GM19240 (cell line): ENCODE data around the gene LRRN4.
"Not testable (repeated sequence)": the region's sequence is repeated elsewhere in the genome, so short reads cannot be mapped to it uniquely, and the experiment has no call there.

ENCODE experiments used
- DNase-seq: peaks from one replicate; pipeline ENCODE4 v3.0.0; 2011; ENCODE audit warnings: low spot score; ENCODE audit not compliant: insufficient read length

LRRN4 gene

GRCh38 chr20:6032907-6033306, 21.0 kb downstream of the LRRN4 start:
- DNase-seq, result not testable (repeated sequence)

GRCh38 chr20:6030453-6031080, 23.3 kb downstream of the LRRN4 start:
- no peak for DNase-seq

- no peak for DNase-seq
Measured at GRCh38 chr20:6029538-6029937, 24.3 kb downstream of the LRRN4 start.

GRCh38 chr20:6028818-6029217, 25.0 kb downstream of the LRRN4 start:
- DNase-seq, result no peak

GRCh38 chr20:6026051-6026450, 27.8 kb downstream of the LRRN4 start:
- DNase-seq, result no peak

- no peak for DNase-seq
Measured at GRCh38 chr20:6024768-6025167, 29.1 kb downstream of the LRRN4 start.

GRCh38 chr20:6017880-6018279, 36.0 kb downstream of the LRRN4 start:
- DNase-seq, result no peak

GRCh38 chr20:6017467-6017866, 36.4 kb downstream of the LRRN4 start:
- no peak for DNase-seq

- no peak for DNase-seq
Measured at GRCh38 chr20:6014957-6015356, 38.9 kb downstream of the LRRN4 start.

GRCh38 chr20:6014017-6014416, 39.8 kb downstream of the LRRN4 start:
- no peak for DNase-seq

- no peak for DNase-seq
Measured at GRCh38 chr20:6012179-6012578, 41.7 kb downstream of the LRRN4 start.

GRCh38 chr20:6008254-6008653, 45.6 kb downstream of the LRRN4 start:
- DNase-seq, result no peak

- DNase-seq, result no peak
Measured at GRCh38 chr20:6007529-6008103, 46.2 kb downstream of the LRRN4 start.

GRCh38 chr20:6007094-6007528, 46.7 kb downstream of the LRRN4 start:
- DNase-seq, result no peak

GRCh38 chr20:6006603-6006949, 47.3 kb downstream of the LRRN4 start:
- no peak for DNase-seq

- no peak for DNase-seq
Measured at GRCh38 chr20:6000871-6001270, 53.0 kb downstream of the LRRN4 start.

GRCh38 chr20:5999783-6000182, 54.1 kb downstream of the LRRN4 start:
- no peak for DNase-seq

GRCh38 chr20:5996765-5997164, 57.1 kb downstream of the LRRN4 start:
- peak; percentile 37 for DNase-seq

- no peak for DNase-seq
Measured at GRCh38 chr20:5991623-5992441, 62.0 kb downstream of the LRRN4 start.

GRCh38 chr20:5990946-5991345, 62.9 kb downstream of the LRRN4 start:
- no peak for DNase-seq
